ENCODE measurements around the gene KSR1.
"Not testable (repeated sequence)": the region's sequence is repeated elsewhere in the genome, so short reads cannot be mapped to it uniquely, and the experiment has no call there.

KSR1 gene

DNA sequence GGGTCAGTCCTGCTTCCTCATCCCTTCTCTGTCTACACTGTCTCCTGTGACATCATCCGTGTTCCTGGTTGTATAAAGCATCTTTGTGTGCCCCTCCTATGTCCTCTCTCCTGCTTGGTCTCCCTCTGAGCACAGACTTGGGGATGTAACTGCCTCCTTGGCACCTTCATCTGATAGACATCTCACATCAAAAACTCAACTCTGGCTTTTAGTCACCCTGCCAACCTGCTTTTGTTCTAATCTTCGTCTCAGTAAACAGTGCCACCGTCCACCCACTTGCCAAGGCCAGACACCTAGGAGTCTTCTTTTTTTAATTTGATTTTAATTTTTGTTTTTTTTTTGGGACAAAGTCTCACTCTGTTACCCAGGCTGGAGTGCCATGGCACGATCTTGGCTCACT is 16.9 kb upstream of the KSR1 start:
- no peak for TF ChIP-seq CTCF (conservative IDR thresholded peaks at IDR 0.05; ENCODE audit: low read depth, low read length)
- DNase-seq (ENCODE audit: low read depth): no peak
- no peak overlapping the region for H3K4me3 ChIP-seq (ENCODE audit: low read length)

DNA sequence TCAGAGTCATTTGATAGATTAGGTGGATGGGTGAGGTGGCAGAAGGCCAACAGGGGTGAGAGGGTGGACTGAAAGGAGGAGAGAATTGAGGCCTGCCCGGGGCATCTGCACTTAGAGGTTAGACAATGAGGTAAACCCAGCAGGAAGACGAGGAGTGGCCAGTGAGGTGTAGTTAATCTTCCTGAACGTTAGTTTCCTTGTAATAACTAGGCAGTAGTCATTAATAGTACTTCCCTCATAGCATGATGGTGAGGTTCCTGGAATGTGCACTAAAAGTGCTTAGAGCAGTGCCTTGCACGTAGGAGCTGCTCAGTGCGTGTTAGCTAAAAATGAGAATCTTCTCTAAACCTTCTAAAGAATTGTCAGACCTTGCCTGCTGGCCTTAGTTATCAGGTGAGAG is 13.5 kb upstream of the KSR1 start:
- DNase-seq (ENCODE audit: low read depth): no peak
- TF ChIP-seq CTCF (conservative IDR thresholded peaks at IDR 0.05; ENCODE audit: low read depth, low read length): no peak

GRCh38 chr17:27443491-27443890 is 12.8 kb upstream of the KSR1 start:
- H3K4me3 ChIP-seq (ENCODE audit: low read length): no peak overlapping the region
- TF ChIP-seq CTCF (conservative IDR thresholded peaks at IDR 0.05; ENCODE audit: low read depth, low read length): no peak
- no peak for DNase-seq (ENCODE audit: low read depth)

More for the DNA sequence above, 13.5 kb upstream of the KSR1 start:
- no peak overlapping the region for H3K4me3 ChIP-seq (ENCODE audit: low read length)

- no peak for DNase-seq (ENCODE audit: low read depth)
- no peak overlapping the region for H3K4me3 ChIP-seq (ENCODE audit: low read length)
- TF ChIP-seq CTCF (conservative IDR thresholded peaks at IDR 0.05; ENCODE audit: low read depth, low read length): no peak
Measured at GRCh38 chr17:27445971-27446370, 10.3 kb upstream of the KSR1 start.

- peak; percentile 83 for DNase-seq (ENCODE audit: low read depth)
- no peak for TF ChIP-seq CTCF (conservative IDR thresholded peaks at IDR 0.05; ENCODE audit: low read depth, low read length)
- no peak overlapping the region for H3K4me3 ChIP-seq (ENCODE audit: low read length)
Measured at GRCh38 chr17:27446569-27447301, 9.5 kb upstream of the KSR1 start.

DNA sequence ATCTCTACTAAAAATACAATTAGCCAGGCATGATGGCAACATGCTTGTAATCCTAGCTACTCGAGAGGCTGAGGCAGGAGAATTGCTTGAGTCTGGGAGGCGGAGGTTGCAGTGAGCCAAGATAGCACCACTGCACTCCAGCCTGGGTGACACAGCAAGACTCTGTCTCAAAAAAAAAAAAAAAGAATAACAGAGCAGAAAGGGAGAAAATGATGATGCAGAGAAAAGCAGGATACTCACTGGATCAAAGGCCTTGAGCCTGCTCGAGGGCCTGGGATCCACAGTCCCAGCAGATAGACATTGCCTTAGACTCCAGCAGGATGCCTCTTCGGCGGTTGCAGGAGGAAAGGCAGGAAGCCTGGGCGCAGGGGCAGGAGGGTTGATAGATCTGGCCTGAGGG is 7.7 kb upstream of the KSR1 start:
- H3K4me3 ChIP-seq (ENCODE audit: low read length); DNase-seq (ENCODE audit: low read depth): not testable (repeated sequence)

GRCh38 chr17:27449541-27449940 is 6.7 kb upstream of the KSR1 start:
- TF ChIP-seq CTCF (conservative IDR thresholded peaks at IDR 0.05; ENCODE audit: low read depth, low read length): no peak
- no peak overlapping the region for H3K4me3 ChIP-seq (ENCODE audit: low read length)
- no peak for DNase-seq (ENCODE audit: low read depth)

Data from retinal pigment epithelial cell (primary cell).